Measurements from ENCODE around the gene CDK11A.
"Not testable (repeated sequence)": the region's sequence is repeated elsewhere in the genome, so short reads cannot be mapped to it uniquely, and the experiment has no call there.

DNA sequence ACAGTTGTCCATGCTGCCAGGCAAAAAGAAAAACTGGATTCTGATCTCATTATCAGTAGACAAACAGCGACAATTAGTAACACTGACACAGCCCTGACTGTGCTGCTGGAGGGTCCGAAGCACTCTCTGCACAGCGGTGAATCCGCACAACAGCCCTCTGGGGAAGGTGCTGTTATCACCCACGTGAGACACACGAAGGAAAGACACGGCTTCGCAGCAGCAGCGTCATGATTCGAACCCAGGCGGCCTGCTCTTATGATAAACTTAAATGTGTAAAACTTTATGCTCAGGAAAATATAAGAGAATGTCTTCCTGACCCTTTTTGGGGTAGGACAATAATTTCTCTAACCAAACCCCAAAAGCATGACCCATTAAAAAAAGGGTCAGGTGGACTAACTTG lies 18.4 kb upstream of the CDK11A start:
- not testable (repeated sequence) for TF ChIP-seq EZH2phosphoT487 (IDR thresholded peaks at IDR 0.05; ENCODE audit: insufficient read depth, low read depth); EZH2 (IDR thresholded peaks at IDR 0.05; ENCODE audit: insufficient read depth, poor library complexity, severe bottlenecking)
